Stimulated activated effector memory CD8-positive, alpha-beta T cell treated with anti-CD3 and anti-CD28 coated beads, Interleukin-12 subunit alpha, Interleukin-12 subunit beta, amount 100 ng/mL, for 72 hours (primary cell): Measurements from ENCODE around the gene BTG1.
A peak's percentile ranks its signal among the peaks of the same experiment; 100 is the strongest.

Source experiments
- ATAC-seq: fragments of 150-1000 bp; cut with Tn5 transposase; 2 replicates; pipeline ENCODE4 v1.10.0; 2021
- DNase-seq, 2 donors: peaks; one replicate each; pipeline ENCODE4 v3.0.0; 2021 to 2022; ENCODE audit warnings: low spot score in 2 of 2
- H3K27ac Mint-ChIP-seq: one replicate; pipeline ENCODE4 v1.8.0; 2022; ENCODE audit warnings: mild to moderate bottlenecking, mixed read lengths
- H3K36me3 Mint-ChIP-seq: one replicate; pipeline ENCODE4 v1.8.0; 2022; ENCODE audit warnings: mild to moderate bottlenecking, mixed read lengths
- H3K4me1 Mint-ChIP-seq: one replicate; pipeline ENCODE4 v1.8.0; 2022; ENCODE audit warnings: mixed read lengths
- H3K4me3 Mint-ChIP-seq: one replicate; pipeline ENCODE4 v1.8.0; 2022; ENCODE audit warnings: mild to moderate bottlenecking, mixed read lengths
- H3K9me3 Mint-ChIP-seq: one replicate; pipeline ENCODE4 v1.8.0; 2022; ENCODE audit warnings: mixed read lengths

The BTG1 gene

DNA sequence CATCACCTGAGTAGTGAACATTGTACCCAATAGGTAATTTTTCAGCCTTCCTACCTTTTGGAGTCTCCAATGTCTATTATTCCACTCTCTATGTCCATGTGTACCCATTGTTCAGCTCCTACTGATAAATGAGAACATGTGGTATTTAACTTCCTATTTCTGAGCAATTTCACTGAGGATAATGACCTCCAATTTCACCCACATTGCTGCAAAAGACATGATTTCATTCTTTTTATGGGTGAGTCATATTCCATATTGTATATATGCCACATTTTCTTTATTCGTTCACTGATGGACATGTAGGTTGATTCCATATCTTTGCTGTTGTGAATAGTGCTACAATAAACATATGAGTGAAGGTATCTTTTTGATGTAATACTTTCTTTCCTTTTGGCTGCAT is 16.4 kb upstream of the BTG1 start:
- Mint-ChIP-seq H3K4me3 (no peak overlapping the region), H3K9me3 (no peaks in the 10 kb centered on the region), H3K36me3 (no peaks in the 10 kb centered on the region), H3K4me1 (no peaks in the 10 kb centered on the region), H3K27ac (no peak overlapping the region)
- ATAC-seq (no peak), DNase-seq (no peak)

DNA sequence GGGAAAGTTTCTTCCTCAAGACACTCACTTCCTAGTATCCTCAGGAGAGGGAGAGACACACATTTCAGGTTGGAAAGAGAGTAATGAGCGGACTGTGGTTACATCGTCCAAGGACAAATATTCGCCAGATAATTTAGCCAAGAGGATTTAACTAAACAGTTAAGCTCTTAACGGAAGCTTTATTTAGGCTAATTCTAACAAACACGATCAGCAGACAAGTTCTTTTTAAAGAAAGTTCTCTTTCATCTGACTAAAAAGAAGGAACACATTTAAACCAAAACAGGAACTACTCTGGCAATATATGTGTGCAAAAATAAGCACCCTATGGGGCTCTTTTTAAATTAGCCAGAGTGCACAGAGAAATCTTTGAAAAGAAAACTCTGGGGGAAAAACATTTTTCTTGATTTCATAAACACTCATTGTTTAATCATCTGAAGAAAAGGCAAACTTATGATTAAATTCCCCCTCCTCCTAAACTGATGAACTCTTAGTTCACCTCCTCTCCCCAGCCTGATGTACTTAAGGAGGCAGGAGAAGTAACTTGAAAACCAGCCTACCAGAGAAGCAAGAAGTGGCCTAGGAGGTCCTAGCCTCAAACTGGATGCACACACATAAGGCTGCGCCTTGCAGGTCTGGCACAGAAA is 13.3 kb upstream of the BTG1 start:
- H3K36me3 Mint-ChIP-seq: no peaks in the 10 kb centered on the region
- H3K27ac Mint-ChIP-seq: peak overlapping the region; percentile 32
- H3K4me1 Mint-ChIP-seq: no peaks in the 10 kb centered on the region
- H3K4me3 Mint-ChIP-seq: no peak overlapping the region
- ATAC-seq: no peak
- no peaks in the 10 kb centered on the region for H3K9me3 Mint-ChIP-seq
- DNase-seq: no peak

DNA sequence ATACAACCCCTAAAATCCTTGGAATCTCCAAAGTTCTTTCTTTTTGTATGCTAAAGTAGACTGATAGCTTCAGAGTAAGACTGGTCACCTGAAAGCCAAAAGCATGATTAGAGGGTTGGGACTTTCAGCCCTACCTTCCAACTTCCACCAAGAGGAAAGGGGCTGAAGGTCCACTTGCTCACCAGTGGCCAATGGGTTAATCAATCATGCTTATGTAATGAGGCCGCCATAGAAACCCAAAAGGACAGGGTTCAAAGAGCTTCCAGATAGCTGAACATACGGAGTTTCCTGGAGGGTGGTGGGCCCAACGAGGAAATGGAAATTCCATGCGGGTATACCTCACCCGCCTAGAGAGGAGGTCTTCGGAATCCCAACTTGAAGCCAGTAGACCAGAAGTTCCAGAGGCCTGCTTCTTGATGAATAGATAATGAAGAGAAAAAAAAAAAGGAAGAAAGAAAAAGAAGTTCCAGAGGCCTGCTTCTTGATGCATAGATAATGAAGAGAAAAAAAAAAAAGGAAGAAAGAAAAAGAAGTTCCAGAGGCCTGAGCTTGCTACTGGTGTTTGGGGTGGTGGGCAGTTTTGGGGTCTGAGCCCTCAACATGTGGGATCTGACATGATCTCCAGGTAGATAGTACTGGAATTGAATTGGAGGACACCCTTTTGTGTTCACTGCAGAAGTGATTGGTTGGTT is 11.2 kb upstream of the BTG1 start:
- no peaks in the 10 kb centered on the region for H3K36me3 Mint-ChIP-seq
- ATAC-seq (no peak), DNase-seq (no peak)
- H3K9me3 Mint-ChIP-seq: no peaks in the 10 kb centered on the region
- H3K27ac Mint-ChIP-seq: no peak overlapping the region
- H3K4me3 Mint-ChIP-seq: no peak overlapping the region
- no peaks in the 10 kb centered on the region for H3K4me1 Mint-ChIP-seq

DNA sequence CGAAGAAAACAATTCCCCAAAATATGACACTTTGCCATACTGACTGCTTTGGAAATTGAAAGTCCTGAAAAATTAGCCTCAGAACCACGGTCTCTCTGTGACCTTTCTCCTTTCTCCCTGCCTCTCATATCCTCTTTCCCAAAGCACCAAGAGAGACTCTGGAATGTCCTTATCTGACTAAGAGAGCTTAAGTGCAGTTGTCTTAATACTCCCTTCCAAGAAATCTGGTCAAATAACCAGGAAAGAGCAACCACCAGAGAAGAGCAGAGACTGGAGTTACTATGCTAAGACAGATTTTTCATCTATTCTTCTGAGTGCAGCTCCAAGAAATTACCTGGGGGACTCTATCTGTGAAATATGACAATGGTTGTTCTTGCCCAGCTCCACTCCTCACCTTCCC is 10.5 kb upstream of the BTG1 start:
- Mint-ChIP-seq H3K36me3 (no peaks in the 10 kb centered on the region), H3K27ac (no peak overlapping the region), H3K9me3 (no peaks in the 10 kb centered on the region), H3K4me1 (no peaks in the 10 kb centered on the region), H3K4me3 (no peak overlapping the region)
- no peak for DNase-seq
- no peak for ATAC-seq

DNA sequence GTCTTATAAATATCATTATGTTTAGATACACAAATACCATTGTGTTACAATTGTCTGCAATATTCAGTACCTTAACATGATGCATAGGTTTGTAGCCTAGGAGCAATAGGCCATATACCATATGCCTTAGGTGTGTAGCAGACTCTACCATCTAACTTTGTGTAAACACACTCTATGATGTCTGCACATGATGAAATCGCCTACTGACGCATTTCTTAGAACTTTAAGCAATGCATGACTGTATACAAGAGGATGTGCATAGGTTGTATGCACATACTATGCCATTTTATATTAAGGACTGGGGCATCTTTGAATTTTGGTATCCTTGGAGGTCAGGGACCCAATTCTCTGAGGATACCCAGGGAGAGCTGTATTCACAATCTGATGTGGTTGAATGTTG is 10.1 kb upstream of the BTG1 start:
- H3K27ac Mint-ChIP-seq: no peak overlapping the region
- ATAC-seq (no peak), DNase-seq (no peak)
- H3K36me3 Mint-ChIP-seq: no peaks in the 10 kb centered on the region
- no peak overlapping the region for H3K4me3 Mint-ChIP-seq
- H3K9me3 Mint-ChIP-seq: no peaks in the 10 kb centered on the region
- no peaks in the 10 kb centered on the region for H3K4me1 Mint-ChIP-seq

DNA sequence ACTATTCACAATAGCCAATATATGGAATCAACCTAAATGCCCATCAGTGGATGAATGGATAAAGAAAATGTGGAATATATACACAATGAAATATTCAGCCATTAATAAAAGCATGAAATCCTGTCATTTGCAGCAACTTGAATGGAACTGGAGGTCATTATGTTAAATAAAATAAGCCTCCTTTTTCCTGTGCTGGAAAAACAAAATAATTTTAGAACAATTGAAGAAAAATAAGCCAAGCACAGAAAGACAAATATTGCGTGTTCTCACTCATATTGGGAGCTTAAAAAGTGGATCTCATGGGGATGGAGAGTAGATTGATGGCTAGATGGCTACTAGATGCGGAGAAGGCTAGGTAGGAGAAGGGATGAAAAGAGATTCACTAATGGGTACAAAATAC is 6.3 kb upstream of the BTG1 start:
- DNase-seq (no peak), ATAC-seq (no peak)
- H3K36me3 Mint-ChIP-seq: no peaks in the 10 kb centered on the region
- H3K9me3 Mint-ChIP-seq: no peaks in the 10 kb centered on the region
- no peak overlapping the region for H3K27ac Mint-ChIP-seq
- no peak overlapping the region for H3K4me3 Mint-ChIP-seq
- peaks cover 9% of the 10 kb centered on the region for H3K4me1 Mint-ChIP-seq

DNA sequence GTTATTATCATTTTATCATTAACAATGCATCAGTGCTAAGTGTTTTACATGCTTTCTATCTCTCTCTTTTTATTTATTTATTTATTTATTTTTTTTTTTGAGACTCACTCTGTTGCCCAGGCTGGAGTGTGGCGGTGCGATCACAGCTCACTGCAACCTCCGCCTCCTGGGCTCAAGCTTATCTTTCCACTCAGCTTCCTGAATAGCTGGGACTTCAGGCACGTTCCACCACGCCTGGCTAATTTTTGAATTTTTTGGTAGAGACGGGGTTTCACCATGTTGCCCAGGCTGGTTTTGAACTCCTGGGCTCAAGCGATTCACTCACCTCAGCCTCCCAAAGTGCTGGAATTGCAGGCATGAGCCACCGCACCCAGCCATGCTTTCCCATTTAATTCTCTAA is 3.9 kb upstream of the BTG1 start:
- no peaks in the 10 kb centered on the region for H3K9me3 Mint-ChIP-seq
- peaks cover 19% of the 10 kb centered on the region for H3K4me1 Mint-ChIP-seq
- no peak for DNase-seq
- H3K4me3 Mint-ChIP-seq: no peak overlapping the region
- no peak for ATAC-seq
- H3K36me3 Mint-ChIP-seq: peaks cover 22% of the 10 kb centered on the region
- no peak overlapping the region for H3K27ac Mint-ChIP-seq

DNA sequence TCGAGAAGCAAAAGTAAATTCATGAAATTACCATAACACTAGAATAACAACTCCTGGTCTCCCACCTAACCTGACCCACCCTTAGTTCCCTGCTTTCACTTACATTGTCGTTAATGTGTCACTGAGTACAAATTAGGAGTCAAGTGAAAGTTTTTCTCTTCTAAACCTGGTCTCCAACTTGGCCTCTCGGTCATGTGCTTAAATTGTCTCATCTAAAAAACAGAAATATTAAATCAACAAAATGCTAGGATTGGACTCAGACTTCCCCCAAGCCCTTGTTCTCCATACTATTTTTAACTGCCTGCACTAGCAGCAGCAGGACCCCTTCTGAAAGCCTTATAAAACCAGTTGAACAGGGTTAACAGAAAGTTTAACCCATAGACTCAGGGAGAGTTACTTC is 1.8 kb upstream of the BTG1 start:
- H3K36me3 Mint-ChIP-seq: peaks cover 43% of the 10 kb centered on the region
- no peak overlapping the region for H3K27ac Mint-ChIP-seq

DNA sequence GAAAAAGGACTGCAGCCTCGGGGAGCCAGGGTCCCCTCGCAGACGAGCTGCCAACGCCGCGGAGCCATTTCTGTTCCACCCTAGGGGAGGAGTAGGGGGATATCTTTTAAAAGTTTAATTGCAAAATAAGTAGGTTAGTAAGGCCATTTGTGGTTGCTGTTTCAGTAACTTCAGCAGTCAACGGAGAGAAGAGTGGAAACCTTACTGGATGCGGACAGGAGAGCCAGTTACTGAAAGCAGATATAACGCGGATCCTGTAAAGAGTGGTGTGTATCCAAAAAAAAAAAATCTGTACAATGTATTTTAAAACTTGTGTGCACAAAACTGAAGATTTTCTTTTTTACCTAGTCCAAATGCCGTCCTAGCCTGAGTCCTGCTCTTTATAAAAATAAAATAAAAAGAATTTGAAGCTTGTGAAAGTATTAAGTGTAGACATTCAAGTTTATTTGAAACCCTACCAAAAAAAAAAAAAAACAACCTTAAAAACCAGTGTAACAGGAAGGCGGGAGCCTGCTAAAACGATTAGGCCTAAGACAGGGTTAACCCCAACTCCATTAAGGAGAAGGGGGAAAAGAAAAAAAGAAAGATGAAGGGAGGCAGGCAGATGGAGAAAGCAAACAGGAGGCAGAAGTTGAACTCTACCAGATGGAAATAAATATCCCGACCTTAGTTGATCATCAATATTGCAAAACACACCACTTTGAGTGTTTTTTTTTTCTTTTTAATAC is 1.0 kb upstream of the BTG1 start:
- DNase-seq (no peak), ATAC-seq (no peak)
- Mint-ChIP-seq H3K27ac (peak overlapping the region; percentile 99), H3K4me3 (peak overlapping the region; percentile 100), H3K36me3 (peaks cover 51% of the 10 kb centered on the region), H3K9me3 (no peaks in the 10 kb centered on the region), H3K4me1 (peaks cover 24% of the 10 kb centered on the region)

More for the DNA sequence above, 1.8 kb upstream of the BTG1 start:
- no peak for ATAC-seq
- no peak for DNase-seq
- Mint-ChIP-seq H3K4me3 (peak overlapping the region; percentile 100), H3K4me1 (peaks cover 24% of the 10 kb centered on the region), H3K9me3 (no peaks in the 10 kb centered on the region)

DNA sequence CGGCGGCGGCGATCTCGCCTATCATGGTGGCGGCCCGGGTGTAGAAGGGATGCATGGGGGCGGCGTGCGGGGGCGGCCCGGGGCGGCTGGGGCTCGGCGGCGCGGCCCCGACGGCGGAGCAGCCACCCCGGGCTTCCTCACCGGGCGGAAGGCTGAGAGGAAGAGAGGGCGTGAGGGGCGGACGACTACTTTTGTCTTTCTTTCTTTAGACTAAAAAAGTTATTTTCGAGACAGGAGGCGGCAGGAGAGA is 240 bp downstream of the BTG1 start:
- Mint-ChIP-seq H3K27ac (peak overlapping the region; percentile 99), H3K4me3 (peak overlapping the region; percentile 100), H3K9me3 (no peaks in the 10 kb centered on the region), H3K4me1 (peaks cover 24% of the 10 kb centered on the region), H3K36me3 (peaks cover 63% of the 10 kb centered on the region)
- no peak for DNase-seq
- ATAC-seq: peak; percentile 40

DNA sequence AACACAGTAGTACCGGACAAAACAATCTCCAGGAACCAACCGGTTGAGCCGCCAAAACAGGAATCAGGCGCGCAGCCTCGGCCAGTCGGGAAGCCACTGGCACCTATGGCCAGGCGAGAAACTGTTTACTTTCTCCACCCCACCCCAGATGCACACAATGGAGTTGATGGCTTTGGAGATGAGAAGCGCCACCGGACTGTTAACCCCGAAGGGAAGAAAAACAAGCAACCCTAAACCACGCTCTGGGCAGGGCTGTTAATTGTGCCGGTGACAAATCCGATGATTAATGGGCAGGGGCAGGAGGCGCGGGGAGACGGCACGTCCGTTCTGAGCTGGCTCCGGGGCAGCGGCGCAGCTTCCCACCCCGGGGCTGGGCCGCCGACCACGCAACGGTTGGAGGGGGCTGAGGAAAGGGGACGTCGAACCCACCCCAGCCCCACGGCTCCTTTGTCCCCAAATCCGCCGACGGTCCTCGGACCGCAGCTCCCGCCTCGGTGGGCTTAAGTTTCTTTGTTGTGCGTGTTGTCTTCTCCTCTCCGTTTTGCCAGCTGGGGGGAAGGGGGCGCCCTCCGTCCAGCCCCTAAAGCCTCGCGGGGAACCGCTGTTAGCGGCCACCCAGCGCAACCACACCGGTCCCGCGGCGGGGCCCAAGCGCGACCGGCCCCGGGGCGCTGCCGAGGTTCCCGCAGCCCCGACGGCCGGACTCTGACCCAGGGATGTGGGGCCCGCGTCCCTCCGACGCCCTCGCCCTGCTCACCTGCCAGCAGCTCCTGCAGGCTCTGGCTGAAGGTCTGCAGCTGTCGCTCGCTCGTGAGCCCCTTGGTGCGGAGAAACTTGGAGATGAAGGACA is 790 bp downstream of the BTG1 start:
- peak; percentile 60 to 85 for DNase-seq
- Mint-ChIP-seq H3K4me3 (peak overlapping the region; percentile 100), H3K4me1 (peaks cover 28% of the 10 kb centered on the region), H3K36me3 (peaks cover 69% of the 10 kb centered on the region), H3K9me3 (no peaks in the 10 kb centered on the region), H3K27ac (peak overlapping the region; percentile 99)
- peak; percentile 48 for ATAC-seq

DNA sequence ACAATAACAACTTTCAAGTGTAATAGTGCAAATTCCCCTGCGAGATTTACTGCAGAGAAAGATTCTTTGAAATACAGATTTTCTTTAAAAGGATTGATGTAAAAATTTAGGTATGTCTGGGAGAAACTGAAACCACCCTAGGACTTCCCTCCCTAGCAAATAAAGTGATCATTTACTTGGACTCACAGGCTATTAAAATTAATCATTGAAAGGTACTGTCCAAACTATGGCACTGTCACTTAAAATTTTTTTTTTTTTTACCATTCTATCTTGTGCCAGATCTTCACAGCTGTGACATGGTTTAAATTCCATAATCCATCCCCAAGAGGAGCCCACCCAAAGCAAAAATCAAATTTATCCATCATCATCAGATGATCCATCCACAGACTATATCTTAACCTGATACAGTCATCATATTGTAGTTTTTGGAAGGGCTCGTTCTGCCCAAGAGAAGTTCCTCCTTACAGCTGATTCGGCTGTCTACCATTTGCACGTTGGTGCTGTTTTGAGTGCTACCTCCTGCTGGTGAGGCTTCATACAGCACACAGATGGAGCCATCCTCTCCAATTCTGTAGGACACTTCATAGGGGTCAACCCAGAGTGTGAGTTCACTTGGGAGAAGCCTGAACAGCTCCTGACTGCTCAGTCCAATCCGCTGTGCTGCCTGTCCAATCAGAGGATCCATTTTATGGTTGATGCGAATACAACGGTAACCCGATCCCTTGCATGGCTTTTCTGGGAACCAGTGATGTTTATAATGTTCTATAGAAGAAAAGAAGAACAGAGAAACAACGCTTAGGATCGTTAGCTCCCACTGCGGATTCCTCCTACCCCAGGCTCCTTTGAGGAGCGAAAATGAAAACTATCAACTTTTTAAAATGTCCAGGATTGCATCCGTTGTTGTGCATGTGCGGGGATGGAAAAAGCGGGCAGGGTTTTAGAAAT is 1.7 kb downstream of the BTG1 start:
- Mint-ChIP-seq H3K4me1 (peaks cover 33% of the 10 kb centered on the region), H3K9me3 (no peaks in the 10 kb centered on the region), H3K36me3 (peaks cover 78% of the 10 kb centered on the region), H3K27ac (peak overlapping the region; percentile 99), H3K4me3 (peak overlapping the region; percentile 100)
- ATAC-seq: peak; percentile 46
- peak; percentile 37 to 81 for DNase-seq

DNA sequence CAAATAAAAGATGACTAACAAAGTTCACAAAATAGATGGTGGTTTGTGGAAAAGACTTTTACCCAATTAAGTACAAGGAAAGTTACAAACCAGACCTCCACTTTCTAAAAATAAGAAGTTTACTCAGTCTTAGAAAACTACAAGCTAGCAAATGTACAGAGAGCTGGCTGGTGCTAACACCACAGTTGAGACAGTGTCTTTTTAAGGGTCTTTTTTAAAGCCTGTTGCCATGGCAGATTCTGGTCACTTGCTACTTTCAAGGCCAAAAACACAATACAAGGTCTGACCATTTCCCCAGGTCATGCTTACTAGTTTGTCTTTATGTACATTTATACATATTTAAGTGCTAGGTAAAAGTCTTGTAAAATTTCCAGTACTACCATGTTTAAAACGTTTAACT is 2.4 kb downstream of the BTG1 start:
- H3K27ac Mint-ChIP-seq: peak overlapping the region; percentile 99
- H3K9me3 Mint-ChIP-seq: no peaks in the 10 kb centered on the region
- H3K4me1 Mint-ChIP-seq: peaks cover 36% of the 10 kb centered on the region
- DNase-seq (no peak), ATAC-seq (no peak)
- peak overlapping the region; percentile 100 for H3K4me3 Mint-ChIP-seq
- peaks cover 85% of the 10 kb centered on the region for H3K36me3 Mint-ChIP-seq

DNA sequence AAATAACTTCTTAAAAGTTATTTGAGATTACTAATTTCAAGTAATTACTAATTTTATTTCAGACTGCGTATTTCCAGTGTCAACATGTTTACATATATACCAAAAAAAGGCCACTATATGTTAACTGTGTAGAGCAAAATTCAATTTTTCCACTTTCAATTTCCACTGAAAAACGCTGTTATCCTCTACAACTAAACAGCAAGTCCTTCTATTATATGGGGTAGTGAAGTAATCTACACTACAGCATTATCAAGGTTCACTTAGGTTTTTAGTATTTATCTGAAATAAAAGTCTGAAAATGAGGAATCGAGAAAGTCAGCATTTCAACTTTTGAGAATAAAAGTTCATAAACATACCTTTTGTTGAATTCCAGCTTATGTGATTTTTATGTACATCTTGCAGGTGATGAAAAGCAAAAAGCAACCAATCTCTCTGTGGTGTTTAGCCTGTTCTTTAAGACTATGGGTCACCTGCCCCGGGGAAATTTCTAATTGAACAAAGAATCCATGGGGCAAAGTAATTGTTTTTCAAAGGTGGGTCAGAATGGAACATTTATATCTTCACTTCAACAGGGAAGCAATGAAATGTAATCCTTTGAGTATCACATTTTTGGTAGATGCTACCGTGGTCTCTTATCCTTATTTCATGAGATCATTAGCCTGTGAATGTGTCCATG is 3.3 kb downstream of the BTG1 start:
- ATAC-seq: no peak
- Mint-ChIP-seq H3K9me3 (no peaks in the 10 kb centered on the region), H3K4me3 (peak overlapping the region; percentile 100), H3K4me1 (peaks cover 39% of the 10 kb centered on the region), H3K36me3 (peaks cover 94% of the 10 kb centered on the region), H3K27ac (peak overlapping the region; percentile 99)
- no peak for DNase-seq
